Fibroblast of the conjunctiva (primary cell): ENCODE measurements around the gene KDM3B.
"Not testable (repeated sequence)": the region's sequence is repeated elsewhere in the genome, so short reads cannot be mapped to it uniquely, and the experiment has no call there.

Source experiments
- DNase-seq: peaks from one replicate; pipeline ENCODE4 v3.0.0-alpha.2; 2010; ENCODE audit warnings: low read depth

The KDM3B gene

GRCh38 chr5:138352071-138352721 lies at the start of gene KDM3B:
Gene KDM3B (plus strand): TSS chr5:138352685. CDS start chr5:138352796, 111 bp downstream.
- peak; percentile 76 for DNase-seq

GRCh38 chr5:138303372-138303771 lies 49.1 kb upstream of the KDM3B start:
- no peak for DNase-seq

- DNase-seq = no peak
Observed at GRCh38 chr5:138305797-138306196, 46.7 kb upstream of the KDM3B start.

- DNase-seq = no peak
Observed at GRCh38 chr5:138315751-138316278, 36.7 kb upstream of the KDM3B start.

- DNase-seq = no peak
Observed at GRCh38 chr5:138316355-138316754, 36.1 kb upstream of the KDM3B start.

GRCh38 chr5:138318211-138318610 lies 34.3 kb upstream of the KDM3B start:
- not testable (repeated sequence) for DNase-seq

GRCh38 chr5:138330813-138331448 lies 21.6 kb upstream of the KDM3B start:
- DNase-seq = peak; percentile 8

GRCh38 chr5:138331449-138332368 lies 20.8 kb upstream of the KDM3B start, which contains the start of gene CDC25C:
Gene CDC25C (minus strand): TSS chr5:138331804. CDS start chr5:138331180, 624 bp downstream.
- DNase-seq = peak; percentile 99

GRCh38 chr5:138334867-138335447 lies 17.5 kb upstream of the KDM3B start:
- no peak for DNase-seq

- peak; percentile 65 for DNase-seq
Observed at GRCh38 chr5:138336952-138337684, 15.4 kb upstream of the KDM3B start.

- DNase-seq = peak; percentile 82
Observed at GRCh38 chr5:138337685-138338410, 14.6 kb upstream of the KDM3B start, which contains the start of gene FAM53C. Gene FAM53C (plus strand): TSS chr5:138338266. CDS start chr5:138341336, 3,070 bp downstream.

GRCh38 chr5:138338411-138339090 lies 13.9 kb upstream of the KDM3B start:
- DNase-seq = no peak

GRCh38 chr5:138339091-138339456 lies 13.4 kb upstream of the KDM3B start:
- no peak for DNase-seq

GRCh38 chr5:138339464-138339863 lies 13.0 kb upstream of the KDM3B start:
- DNase-seq = no peak

GRCh38 chr5:138340008-138340407 lies 12.5 kb upstream of the KDM3B start:
- DNase-seq = no peak

- DNase-seq = no peak
Observed at GRCh38 chr5:138344887-138345622, 7.4 kb upstream of the KDM3B start.

- DNase-seq = no peak
Observed at GRCh38 chr5:138346889-138347288, 5.6 kb upstream of the KDM3B start.

- DNase-seq = peak; percentile 17
Observed at GRCh38 chr5:138349852-138350562, 2.5 kb upstream of the KDM3B start.

GRCh38 chr5:138350563-138350890 lies 2.0 kb upstream of the KDM3B start:
- no peak for DNase-seq
